SU-DHL-6 (cell line): ENCODE data around the gene MGMT.

Source experiments
- H2AFZ ChIP-seq: fragments of 200-600 bp; sonication (generic); 2 replicates; pipeline ENCODE4 v1.6.1; 2014; ENCODE audit warnings: low read depth, mild to moderate bottlenecking, moderate library complexity, mixed read lengths, antibody characterized with exemption, low read length; ENCODE audit not compliant: severe bottlenecking
- H3F3A ChIP-seq: fragments of 200-600 bp; shearing (Covaris generic); 2 replicates; pipeline ENCODE4 v1.6.0; 2016; ENCODE audit warnings: antibody characterized with exemption, mild to moderate bottlenecking; ENCODE audit not compliant: insufficient read depth
- H3K27ac ChIP-seq: fragments of 200-600 bp; sonication (generic); 2 replicates; pipeline ENCODE4 v1.5.1; 2016; ENCODE audit warnings: low read depth, mild to moderate bottlenecking, low read length, moderate library complexity, mixed read lengths
- H3K27me3 ChIP-seq: fragments of 200-600 bp; sonication (generic), shearing (Covaris generic); 2 replicates; pipeline ENCODE4 v1.6.0; 2014; ENCODE audit warnings: mild to moderate bottlenecking, low read length
- H3K36me3 ChIP-seq: fragments of 200-600 bp; sonication (generic); 2 replicates; pipeline ENCODE4 v1.6.1; 2014; ENCODE audit warnings: mild to moderate bottlenecking, low read length, mixed read lengths
- H3K4me2 ChIP-seq: fragments of 300-600, 200-600 bp; shearing (Covaris generic), sonication (generic); 2 replicates; pipeline ENCODE4 v1.6.0; 2014; ENCODE audit warnings: low read length, low read depth, mild to moderate bottlenecking; ENCODE audit not compliant: poor library complexity, severe bottlenecking
- H3K4me3 ChIP-seq: fragments of 200-600 bp; sonication (generic); 2 replicates; pipeline ENCODE4 v1.5.1; 2014; ENCODE audit warnings: antibody characterized with exemption, low read length, mild to moderate bottlenecking, mixed read lengths; ENCODE audit not compliant: insufficient read depth, poor library complexity, severe bottlenecking
- H3K79me2 ChIP-seq: fragments of 200-600 bp; sonication (generic); 2 replicates; pipeline ENCODE4 v1.6.1; 2014; ENCODE audit warnings: mild to moderate bottlenecking, low read length, moderate library complexity; ENCODE audit not compliant: insufficient read depth
- H3K9ac ChIP-seq: fragments of 200-600 bp; sonication (generic); 2 replicates; pipeline ENCODE4 v1.7.0; 2014; ENCODE audit warnings: mild to moderate bottlenecking, low read length
- H3K9me2 ChIP-seq: fragments of 200-600 bp; sonication (generic); replicated peaks from 2 replicates; pipeline ENCODE4 v1.6.1; 2014; ENCODE audit warnings: low read length; ENCODE audit not compliant: insufficient read depth
- H3K9me3 ChIP-seq: fragments of 200-600 bp; sonication (generic); 2 replicates; pipeline ENCODE4 v1.6.1; 2014; ENCODE audit warnings: low read length, mixed read lengths; ENCODE audit not compliant: insufficient read depth
- H4K20me1 ChIP-seq: fragments of 200-600 bp; sonication (generic); 2 replicates; pipeline ENCODE4 v1.6.1; 2014; ENCODE audit warnings: low read depth, mild to moderate bottlenecking, antibody characterized with exemption, low read length, moderate library complexity, mixed read lengths
- CTCF ChIP-seq: fragments of 200-600 bp; sonication (generic); IDR thresholded peaks from one replicate; pipeline ENCODE4 v1.5.1; 2017; ENCODE audit warnings: antibody characterized with exemption, mild to moderate bottlenecking, low read length, moderate library complexity; ENCODE audit not compliant: insufficient read depth, poor library complexity, severe bottlenecking
- EZH2phosphoT487 ChIP-seq: fragments of 200-600 bp; sonication (generic), shearing (Covaris generic); conservative IDR thresholded peaks from 2 replicates; pipeline ENCODE4 v1.6.1; 2018; ENCODE audit warnings: mild to moderate bottlenecking, antibody characterized with exemption, low read length, moderate library complexity, mixed read lengths

The MGMT gene

DNA sequence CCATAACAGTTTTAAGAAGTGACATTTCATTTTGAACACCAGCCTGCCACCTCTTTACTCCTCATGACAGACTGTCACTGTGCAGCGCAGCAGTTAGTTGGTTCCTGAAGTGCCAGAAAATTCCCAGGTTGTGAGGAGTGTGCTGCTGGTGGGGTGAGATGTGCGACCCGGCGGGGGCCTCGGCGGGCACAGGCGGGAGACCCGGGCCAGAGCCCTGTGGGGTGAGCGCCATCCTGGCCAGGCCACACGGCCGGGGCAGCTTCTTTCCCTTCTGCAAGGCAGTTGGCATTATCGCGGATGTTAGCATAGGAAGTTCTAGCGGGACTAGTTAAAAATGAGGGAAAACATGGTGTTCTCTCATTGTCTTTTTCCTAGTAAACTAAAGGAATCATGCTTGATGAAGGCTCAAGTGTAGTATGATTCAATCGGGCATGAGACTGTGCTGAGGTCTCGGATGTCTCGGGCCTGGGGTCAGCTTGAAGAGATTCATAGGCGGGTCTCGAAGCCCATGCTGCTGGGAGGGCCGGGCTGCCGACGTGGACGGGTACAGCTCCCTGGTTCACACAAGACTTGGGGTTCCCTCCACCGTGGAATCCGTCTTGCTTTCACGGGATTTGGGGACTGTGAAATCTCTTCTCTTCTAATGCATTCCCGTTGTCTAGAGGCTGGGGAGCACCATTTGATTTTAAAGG, 56.1 kb downstream of the MGMT start:
- no peak overlapping the region for H3K9ac ChIP-seq
- H3K4me2 ChIP-seq = no peak overlapping the region
- H3K27ac ChIP-seq = no peak overlapping the region
- no peaks in the 10 kb centered on the region for H3K36me3 ChIP-seq
- no peaks in the 10 kb centered on the region for H3K79me2 ChIP-seq
- no peaks in the 10 kb centered on the region for H3F3A ChIP-seq
- no peak for TF ChIP-seq CTCF
- TF ChIP-seq EZH2phosphoT487 = no peak
- no peak overlapping the region for H2AFZ ChIP-seq
- no peaks in the 10 kb centered on the region for H3K9me2 ChIP-seq
- H3K27me3 ChIP-seq = no peaks in the 10 kb centered on the region
- no peaks in the 10 kb centered on the region for H4K20me1 ChIP-seq
- no peaks in the 10 kb centered on the region for H3K9me3 ChIP-seq
- no peak overlapping the region for H3K4me3 ChIP-seq

- no peak for TF ChIP-seq CTCF
- Histone ChIP-seq H3K27ac (no peak overlapping the region), H3K36me3 (no peaks in the 10 kb centered on the region), H3K4me2 (no peak overlapping the region), H3K9ac (no peak overlapping the region), H3F3A (no peaks in the 10 kb centered on the region), H3K9me2 (no peaks in the 10 kb centered on the region), H2AFZ (no peak overlapping the region), H3K79me2 (no peaks in the 10 kb centered on the region), H4K20me1 (no peaks in the 10 kb centered on the region), H3K27me3 (no peaks in the 10 kb centered on the region), H3K4me3 (no peak overlapping the region), H3K9me3 (no peaks in the 10 kb centered on the region)
Observed at GRCh38 chr10:129523723-129524316, 56.8 kb downstream of the MGMT start.

DNA sequence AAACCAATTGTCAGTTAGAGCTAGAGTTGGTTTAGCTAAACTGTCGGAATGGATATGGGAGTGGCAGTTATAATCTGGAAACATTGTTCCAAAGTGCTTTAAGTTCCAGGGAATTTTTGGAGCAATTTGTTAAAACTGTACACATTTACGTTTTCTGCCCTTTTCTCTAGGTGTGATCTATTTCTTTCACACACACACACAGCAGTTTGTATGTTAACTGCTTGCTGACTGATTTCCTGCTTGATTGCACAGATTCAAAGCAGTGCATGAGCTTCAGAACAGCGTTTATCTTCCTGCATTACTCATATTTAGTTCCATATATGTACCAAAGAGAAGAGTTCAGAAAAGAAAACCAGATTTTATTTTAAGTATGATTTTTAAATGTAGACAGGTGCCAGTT, 57.9 kb downstream of the MGMT start:
- Histone ChIP-seq H4K20me1 (no peaks in the 10 kb centered on the region), H3K9me2 (no peaks in the 10 kb centered on the region), H3F3A (no peaks in the 10 kb centered on the region), H2AFZ (no peak overlapping the region), H3K36me3 (no peaks in the 10 kb centered on the region), H3K9me3 (no peaks in the 10 kb centered on the region), H3K4me3 (no peak overlapping the region), H3K4me2 (no peak overlapping the region), H3K79me2 (no peaks in the 10 kb centered on the region), H3K27ac (no peak overlapping the region), H3K9ac (no peak overlapping the region), H3K27me3 (no peaks in the 10 kb centered on the region)
- TF ChIP-seq EZH2phosphoT487 = no peak
- TF ChIP-seq CTCF = no peak
